HL-60 (cell line): Measurements from ENCODE around the gene CACNA2D1.

ENCODE experiments used
- CTCF ChIP-seq: IDR thresholded peaks from one replicate; pipeline ENCODE4 v1.5.1; 2011; ENCODE audit warnings: low read length, control low read depth, inconsistent platforms; ENCODE audit not compliant: insufficient read depth
- POLR2AphosphoS5 ChIP-seq: IDR thresholded peaks from 2 replicates; pipeline ENCODE4 v1.6.1; 2012; ENCODE audit warnings: low read depth

DNA sequence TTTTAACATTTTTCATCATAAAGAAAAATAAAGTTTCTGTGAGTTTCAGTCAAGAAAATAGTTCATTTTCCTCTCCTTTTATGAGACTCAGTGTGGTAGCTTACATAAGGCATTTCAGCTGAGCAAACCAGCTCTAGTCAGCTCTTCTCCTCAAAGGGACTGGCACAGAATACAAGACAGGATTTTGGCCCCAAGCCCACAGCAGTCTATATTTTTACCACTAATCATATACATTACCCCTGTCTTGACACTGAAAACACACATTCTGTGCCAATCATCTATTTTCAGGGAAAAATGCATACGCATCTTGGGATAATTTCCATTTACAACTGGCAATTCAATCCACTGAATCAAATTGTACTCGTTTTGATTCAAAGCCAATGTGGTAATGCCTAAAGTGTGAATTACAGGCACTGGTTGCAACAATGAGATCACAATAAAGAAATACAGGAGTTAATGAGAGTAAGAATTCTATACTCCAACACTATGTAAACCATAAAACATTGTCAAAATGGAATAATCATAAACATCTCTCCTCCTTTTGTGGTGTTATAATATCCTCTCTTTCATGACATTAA lies 186.4 kb downstream of the CACNA2D1 start:
- TF ChIP-seq CTCF (no peak), POLR2AphosphoS5 (no peak)
